Right hindlimb (tissue), 1 donor: ENCODE measurements around the gene CEP128.

Experiments used
- DNase-seq: peaks from one replicate; pipeline ENCODE4 v3.0.0-alpha.2; 2018

CEP128 gene

DNA sequence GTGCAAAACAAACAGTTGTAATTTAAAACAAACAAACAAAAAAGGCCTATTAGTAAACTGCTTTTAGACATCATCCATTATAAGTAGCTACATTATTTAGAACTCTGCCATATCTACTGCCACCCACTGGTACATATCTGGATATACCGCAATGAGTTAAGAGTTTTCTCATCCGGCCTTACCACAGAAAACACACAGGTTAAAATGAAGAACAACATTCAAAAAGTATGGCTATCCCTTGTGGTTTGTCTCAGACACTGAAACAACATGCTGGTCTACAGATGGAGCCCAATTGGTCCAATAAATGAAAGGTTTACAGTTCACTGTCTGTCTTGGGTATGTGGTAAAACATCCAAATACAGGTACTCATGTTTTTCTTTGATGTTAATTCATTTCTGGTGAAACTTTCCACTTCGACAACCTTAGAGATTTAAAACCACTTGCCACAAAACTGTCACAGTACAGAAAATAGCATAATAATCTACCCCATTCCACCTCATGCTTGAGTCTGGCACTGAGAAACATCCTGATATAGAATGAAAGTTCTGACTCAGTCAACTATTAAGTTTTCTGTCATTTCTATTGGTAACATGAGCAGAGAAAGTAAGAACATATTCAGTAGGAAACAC is 354.3 kb downstream of the CEP128 start:
- DNase-seq, result no peak

DNA sequence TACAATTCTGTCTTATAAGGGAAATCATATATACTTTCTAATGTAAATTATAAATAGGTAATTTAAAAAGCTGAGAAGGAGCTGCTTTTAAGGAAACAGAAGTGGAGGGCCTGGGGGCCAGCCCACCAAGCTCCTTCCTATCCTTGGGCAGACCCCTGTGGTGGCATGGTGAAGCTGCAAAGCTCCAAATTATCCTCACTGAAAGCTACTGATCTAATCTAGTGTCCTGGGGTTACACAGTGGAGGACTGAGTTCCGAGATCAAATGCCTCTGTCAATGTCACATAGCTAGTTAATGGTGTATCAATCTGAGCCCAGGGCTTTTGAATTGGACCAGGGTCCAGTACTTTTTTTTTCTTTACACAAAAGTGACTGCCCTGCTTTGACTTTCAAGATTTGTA is 355.4 kb downstream of the CEP128 start:
- no peak for DNase-seq

DNA sequence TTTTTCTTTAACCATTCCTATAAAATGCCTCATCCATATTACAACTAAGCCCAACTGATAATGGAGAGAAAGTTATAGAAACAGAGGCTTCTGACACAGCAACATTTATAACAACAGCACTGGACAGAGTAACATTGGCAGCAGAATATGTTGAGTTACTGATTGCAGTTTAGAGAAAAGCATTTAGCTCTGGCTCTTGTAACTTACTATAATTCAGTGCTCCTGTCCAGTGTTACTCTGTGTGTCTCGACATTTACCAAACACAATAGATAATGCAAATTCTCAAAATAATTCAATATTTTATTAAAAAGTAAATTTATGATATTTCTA is 356.1 kb downstream of the CEP128 start:
- DNase-seq, result no peak

DNA sequence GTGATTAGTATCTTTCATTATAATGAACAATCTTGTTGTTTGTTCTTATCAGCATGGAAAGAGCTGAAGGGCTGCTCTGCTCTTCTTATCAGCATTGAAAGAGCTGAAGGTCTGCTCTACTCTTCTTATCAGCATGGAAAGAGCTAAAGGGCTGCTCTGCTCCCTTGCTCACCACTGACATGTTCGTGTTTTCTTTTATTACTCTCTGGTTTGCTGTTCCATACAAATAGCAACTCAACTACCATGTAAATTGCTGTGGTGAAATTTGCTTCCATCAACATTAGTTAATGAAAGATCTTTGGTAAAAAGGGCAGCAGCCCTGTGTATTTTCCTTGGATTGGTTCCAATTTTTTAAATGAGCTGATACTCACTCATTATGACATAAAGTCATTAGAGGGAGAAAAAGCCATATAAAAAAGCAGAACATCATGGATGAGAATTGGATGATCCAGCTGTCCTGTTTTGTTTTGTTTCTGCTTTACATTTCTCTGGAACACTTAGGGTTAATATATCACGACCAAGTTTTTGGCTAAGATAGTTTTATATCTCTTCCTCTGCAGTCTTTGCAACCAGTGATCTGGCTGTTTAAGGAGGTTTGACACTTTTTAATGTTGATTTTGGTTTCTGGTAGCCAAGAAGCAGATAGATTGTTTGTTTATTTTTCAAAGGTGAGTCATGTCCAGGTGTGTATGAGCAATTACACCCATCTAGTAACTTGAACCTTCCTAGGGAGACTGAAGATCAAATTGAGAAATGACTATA is 356.6 kb downstream of the CEP128 start:
- no peak for DNase-seq

DNA sequence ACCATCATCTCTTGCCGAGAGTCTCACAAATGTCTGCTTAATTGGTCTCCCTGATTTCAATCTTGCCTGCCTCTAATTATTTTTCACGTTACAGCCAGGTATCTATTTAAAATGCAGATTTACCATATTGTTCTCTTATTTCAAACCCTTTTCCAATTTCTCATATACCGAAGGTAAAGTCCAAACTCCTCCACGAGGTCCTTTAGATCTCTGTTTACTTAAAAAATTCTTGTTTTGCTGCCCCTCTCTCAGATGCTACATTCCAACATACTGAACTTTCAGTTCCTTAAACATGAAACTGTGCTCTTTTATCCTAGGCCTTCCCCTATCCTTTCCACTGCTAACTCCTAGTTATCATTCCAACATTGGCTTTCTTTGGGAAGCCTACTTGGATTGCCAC is 363.9 kb downstream of the CEP128 start:
- no peak for DNase-seq

DNA sequence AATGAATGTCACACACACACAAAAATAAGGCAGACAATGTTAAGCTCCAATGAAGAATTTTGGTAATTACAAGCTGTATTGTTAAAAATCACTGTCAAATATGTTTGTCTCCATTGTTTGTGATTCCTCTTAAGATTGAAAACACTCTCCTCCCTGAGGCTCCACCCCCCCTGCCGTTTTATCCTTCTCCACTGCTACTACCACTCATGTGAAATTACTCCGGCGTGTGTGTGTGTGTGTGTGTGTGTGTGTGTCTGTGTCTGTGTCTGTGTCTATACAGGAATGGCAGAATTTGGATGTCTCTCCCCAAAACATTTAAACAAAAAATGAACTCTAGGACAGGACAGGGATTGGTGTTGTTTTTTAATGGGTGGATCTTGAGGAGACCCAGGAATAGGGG is 365.1 kb downstream of the CEP128 start:
- DNase-seq, result no peak

DNA sequence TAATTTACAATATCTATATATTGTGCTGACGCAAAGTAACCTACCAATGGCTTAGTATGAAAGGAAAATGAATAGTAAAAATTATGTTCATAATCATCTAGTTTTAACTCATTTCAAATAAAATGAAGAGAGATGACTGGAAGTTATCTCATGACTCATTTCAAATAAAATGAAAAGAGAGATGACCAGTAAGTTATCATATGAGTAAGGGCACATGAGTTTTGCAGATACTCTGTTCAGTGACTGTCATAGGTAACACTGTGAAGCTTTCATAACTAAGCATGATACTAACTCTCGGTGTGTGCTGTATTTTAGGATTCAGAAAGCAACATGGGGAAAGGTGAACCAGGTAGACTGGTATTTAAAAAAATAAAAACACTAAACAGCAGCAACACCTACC is 365.8 kb downstream of the CEP128 start:
- DNase-seq, result no peak

DNA sequence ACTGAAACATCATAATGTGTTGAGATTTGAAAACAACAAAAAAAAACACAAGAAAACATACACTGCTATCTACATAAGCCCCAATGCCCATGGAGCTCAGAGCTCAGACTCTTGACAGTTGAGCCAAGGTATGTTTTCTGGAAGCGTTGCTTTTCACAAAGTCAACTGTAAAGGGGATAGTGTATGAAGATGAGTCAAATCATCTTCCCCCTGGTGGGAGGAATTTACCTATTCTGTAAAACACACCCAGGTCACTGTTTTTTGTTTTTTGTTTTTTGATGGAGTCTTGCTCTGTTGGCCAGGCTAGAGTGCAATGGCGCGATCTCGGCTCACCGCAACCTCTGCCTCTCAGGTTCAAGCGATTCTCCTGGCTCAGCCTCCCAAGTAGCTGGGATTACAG is 368.9 kb downstream of the CEP128 start:
- no peak for DNase-seq

DNA sequence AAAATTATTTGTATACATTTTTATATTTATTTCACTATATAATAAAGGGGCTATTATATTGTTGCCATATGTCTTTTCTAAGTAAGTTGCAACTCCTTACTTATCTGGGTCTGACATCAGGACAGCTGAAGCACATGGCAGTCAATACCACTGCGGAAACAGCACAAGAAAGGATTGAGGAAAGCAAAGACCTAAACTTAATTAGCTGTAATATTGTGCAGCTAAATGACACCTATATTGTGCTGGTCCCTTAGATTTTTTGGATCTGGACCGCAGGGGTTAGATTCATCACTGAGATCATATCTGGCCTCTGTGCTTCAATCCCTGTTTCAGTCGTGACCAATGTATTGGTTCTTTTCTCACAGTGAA is 370.6 kb downstream of the CEP128 start:
- no peak for DNase-seq

DNA sequence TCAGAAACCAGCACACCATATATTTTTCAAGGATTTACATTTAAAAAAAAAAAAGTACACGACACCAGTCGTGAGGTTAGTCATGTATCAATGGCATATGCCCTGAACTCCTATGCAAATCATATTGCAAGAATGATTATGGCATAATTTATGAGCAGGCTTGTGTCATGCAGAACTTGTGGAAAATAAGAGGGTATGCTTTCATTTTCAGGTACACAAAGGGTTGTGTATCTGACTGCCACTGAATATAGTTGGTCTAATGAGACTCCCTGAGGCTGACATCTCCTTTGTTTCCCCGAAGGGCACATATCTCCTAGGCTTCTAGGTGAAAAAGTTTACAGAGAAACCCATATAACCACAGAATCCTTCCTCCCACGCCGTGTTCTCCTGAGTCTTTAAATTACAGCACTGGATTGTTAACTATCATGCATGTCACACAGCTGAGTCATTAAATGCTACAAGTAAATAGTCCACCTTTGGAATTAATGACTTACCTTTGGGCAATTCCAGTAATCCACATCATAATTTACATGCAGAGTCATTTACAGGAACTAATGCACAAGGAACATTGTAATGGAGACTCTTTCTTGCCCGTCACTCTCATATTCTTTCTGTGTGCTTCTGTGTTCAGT is 373.5 kb downstream of the CEP128 start:
- DNase-seq, result no peak

DNA sequence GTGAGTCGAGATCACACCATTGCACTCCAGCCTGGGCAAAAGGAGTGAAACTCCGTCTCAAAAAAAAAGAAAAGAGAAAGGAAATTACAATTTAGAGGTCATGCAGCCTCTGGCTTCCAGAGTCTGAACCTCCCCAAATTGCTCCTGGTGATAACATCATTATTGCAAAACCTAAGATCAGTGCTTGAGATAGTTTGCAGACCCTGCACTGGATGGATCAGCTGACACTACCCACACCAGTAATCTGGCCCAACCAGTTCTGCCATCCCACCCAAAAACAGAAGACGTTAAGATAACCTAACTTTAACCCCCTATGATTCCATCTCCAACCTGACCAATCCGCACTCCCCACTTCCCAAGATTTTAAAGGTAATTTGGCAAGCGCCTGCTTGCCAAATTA is 376.5 kb downstream of the CEP128 start:
- DNase-seq, result no peak

DNA sequence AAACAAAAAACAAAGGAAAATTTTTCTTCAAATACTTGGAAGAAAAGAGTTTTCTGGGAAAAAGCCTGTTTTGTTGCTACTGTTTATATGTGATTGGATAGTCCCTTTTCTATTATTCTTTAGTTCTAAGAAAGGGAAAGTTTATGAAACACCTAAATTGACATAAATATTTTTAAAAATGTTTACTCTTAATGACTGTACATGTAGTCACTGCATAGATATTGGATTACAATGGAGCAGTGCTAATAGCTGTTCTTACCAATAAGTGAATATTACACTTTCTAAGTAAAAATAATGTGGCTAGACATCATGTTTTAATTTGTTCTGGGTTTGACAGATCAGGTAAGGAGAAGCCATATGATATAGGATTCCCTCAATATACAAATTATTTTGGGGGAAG is 377.5 kb downstream of the CEP128 start:
- no peak for DNase-seq

DNA sequence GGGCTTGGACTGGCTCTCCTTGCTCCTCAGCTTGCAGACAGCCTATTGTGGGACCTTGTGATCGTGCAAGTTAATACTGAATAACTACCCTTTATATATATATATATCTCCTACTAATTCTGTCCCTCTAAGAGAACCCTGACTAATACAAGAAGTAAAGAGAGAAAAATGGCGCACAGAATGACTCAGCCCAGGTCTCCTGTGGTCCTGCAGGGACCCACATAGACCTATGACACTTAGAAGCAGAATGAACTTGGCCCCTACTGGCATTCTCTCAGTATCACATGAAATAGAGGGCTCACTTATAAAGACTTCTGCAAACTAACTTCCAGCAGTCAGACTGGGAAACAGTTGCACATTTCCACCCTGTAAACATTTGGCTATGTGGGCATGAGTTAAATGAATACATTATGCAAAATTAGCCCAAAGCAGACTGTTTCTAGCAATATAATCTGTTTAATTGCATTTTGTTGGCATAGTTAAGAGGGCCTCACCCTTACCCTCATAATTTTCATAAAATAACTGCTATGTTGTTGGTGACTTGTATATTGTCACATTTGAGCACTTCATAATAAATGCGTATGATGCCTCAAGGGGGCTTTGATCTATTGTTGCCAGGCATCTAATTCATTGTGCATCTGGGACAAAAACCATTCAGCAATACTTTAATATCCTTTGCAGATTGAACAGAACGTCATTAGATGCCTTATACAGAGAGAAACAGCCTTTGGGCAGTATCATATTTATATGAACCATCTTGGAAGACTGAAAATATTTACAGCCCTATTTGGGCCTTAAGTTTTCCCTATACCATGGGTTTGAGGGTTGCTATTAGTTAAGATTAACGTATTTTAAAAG is 380.5 kb downstream of the CEP128 start:
- no peak for DNase-seq

DNA sequence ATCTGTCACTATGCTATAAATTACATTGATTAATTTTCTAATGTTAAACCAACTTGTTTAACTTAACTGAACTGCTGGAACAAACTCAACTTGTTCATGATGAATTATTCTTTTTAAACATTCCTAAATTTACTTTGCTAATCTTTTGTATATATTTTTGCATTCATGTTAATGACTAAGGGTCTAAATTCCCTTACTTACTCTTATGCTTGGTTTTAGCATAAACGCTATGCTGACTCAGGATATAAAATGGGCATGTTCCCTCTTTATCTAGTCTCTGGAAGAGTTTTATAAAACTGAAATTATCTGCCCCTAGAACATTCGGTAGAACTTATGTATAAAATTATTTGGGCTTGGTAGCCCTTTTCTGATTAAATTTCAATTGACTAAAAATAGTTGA is 387.4 kb downstream of the CEP128 start:
- no peak for DNase-seq

DNA sequence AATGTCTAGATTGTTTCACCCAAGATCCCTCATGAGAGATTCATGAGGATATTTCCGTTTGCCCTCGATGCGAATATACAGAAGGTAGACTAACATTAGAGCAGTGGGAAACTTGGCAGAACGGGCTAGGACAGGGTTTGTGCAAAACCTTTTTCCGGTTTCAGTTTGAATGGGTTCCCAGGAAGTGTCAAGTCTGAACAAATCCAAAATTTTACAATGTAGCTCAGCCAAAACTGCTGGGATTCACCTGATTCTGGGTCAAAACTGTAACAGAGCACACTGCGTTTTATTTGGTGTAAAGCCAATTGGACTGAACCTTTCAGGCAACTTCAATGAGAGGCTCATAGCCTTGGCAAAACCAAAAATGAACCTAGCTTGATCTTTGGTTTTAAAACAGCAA is 392.4 kb downstream of the CEP128 start:
- no peak for DNase-seq

DNA sequence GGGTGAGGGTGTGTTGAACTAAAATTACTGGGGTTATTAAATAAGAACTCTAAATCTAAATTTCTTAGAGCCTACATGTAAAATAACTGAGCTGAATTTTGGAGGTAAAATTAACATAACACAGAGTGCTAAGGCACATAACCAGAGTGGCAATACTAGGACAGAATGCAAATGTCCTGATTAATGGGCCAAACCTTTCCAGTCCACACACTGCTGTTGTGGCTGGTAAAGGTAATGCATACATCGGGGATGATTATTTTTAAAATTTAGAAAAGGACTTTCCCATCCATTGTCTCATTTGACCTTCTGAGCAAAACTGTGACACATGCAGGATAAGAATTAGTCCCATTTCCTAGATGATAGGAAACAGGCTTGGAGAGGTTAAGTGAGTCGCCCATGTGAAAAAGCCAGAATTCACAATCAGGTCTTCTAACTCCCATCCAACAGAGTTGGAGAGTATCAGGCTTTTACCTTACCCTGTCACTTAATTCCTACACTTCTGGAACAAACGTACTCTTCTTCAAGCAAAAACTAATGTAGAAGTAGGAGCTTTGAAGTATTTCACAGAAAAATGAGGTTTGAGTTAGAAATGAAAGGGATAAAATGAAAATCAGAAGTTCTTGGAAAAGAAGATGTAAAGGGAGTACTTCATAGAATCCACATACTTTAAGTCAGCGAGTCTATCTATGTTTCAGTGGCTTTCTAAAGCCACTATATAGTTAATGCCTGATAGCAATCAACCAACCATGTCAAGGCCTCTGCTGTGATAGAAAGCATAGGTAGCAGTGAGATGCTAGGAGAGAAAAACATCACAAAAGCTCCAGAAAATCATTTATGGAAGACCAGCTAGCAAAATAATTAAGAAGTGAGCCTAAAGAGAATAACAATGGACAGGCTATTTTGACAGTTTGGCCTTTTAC is 395.3 kb downstream of the CEP128 start:
- no peak for DNase-seq

DNA sequence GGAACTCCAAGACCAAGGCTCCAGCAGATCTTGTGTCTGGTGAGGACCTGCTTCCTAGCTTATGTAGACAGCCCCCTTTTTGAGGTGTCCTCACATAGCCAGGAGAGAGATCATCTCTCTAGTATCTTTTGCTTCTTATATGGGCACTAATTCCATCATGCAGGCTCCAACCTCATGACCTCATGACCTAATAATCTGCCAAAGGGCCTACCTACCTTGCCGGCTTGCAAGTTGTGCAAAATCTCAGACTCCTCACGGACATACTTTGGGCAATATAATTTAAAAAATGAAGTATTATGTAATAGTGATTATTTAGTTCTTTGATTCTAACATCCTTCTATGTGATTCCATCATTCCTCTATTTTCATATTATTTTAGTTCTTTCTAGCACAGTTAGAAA is 397.2 kb downstream of the CEP128 start:
- no peak for DNase-seq

DNA sequence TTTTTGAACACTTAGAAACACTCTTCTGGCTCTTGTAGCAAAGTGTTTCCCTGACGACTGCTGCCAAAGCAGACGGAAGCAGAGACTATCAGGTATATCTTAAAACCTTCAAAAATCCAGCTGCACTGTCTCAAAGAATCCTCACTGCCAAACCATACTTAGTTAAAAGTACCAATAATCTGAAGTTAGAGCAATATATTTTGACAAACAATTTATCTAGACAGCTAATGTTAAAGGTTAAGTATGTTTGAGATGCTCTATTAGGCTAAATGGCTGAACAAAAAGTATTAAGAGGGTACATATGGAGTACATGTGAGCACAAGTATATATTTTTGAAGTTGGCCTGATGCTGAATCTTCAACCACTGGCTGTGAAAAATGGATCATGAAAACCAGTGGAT is 398.3 kb downstream of the CEP128 start:
- DNase-seq, result no peak

DNA sequence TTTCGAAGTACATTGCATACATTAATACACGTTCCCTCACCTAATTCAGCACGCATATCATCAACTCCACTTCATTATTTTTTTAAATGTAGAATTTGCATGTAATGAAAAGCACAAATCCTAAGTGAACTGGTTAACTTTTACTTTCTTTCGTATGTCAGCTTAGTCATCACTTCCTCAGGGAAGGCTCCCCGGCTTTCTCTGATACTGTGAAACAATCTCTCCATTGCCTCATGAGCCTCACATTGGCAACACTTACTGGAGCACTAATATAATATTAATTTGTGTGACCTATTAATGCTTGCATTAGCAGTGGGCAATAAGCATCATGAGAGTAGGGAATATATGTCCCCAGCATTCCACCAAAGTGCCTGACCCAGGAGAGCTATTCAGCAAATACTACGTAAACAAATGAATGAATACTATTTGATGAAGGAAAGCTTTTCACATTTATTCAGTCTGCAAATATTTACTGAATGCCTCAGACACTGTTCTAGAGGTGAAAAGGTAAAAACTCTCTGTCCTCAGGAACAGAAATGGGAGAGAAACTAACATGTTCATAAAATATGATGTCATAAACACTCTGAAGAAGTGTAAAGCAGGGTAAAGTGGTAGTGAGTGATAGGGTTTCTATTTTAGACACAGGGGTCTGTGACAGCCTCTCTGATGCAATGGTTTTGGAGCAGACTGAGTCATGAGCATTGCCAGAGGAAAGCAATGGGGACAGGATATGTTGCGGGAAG is 402.7 kb downstream of the CEP128 start:
- DNase-seq, result no peak

DNA sequence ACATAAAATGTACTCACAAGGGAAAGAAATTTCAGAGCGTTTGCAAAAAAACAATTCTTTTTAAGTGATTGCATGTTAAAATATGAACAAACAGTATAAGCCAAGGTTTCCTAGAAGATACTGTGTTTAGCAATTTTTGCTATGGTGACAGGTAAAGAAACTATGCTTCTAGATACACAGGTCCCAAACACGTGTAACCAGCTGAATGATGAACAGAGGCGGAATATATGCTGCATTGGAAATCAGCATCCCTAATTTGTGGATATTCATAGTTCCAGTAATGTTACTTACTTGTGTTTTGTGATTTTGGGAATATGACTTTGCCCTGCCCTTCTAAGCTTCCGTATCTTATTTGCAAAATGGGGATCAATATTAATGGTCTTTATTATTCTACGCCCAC is 403.9 kb downstream of the CEP128 start:
- DNase-seq, result no peak

DNA sequence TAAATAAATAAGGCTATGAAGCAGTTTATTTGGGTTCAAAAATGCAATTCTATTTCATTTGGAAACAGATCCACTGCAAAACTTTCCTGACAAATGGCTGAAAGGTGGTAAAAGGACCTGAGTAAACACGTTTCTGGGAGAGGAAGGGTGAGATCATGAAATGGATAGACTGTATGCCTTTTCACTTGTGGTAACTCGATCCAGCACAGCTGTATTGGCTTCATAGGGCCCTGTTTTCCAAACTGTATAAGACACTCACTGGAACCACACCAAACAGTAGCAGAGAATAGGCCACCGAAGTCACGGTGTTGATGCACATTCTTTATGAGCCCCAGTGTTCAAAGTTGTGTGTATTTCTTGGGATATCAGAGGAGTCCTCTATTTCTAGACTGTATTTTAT is 405.1 kb downstream of the CEP128 start:
- no peak for DNase-seq

DNA sequence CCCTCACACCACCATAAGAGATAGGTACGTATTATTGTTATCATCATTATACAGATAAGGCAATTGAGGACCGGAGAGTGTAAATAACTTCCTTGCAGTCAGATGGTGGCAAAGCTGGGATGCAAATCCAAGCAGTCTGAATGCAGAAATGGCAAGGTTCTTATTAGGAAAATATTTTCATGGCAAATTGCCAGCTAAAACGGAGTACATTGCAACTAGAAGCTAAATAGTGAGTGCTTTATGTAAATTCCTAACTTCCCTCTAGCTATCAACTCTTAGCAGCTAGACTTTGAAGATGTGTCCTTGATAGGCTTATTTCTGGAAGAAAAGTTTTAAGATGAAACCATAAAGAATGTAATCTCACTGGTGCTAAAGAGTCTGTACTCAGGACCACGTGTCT is 406.4 kb downstream of the CEP128 start:
- DNase-seq, result no peak
